ENCODE measurements around the gene TMEM233. TPM values are rescaled to one million over a fixed set of nuclear protein-coding genes. Genes with fewer than 3 reads are reported as not detected.

TMEM233 gene
- polyA plus RNA-seq, 1 experiment, result not detected

DNA sequence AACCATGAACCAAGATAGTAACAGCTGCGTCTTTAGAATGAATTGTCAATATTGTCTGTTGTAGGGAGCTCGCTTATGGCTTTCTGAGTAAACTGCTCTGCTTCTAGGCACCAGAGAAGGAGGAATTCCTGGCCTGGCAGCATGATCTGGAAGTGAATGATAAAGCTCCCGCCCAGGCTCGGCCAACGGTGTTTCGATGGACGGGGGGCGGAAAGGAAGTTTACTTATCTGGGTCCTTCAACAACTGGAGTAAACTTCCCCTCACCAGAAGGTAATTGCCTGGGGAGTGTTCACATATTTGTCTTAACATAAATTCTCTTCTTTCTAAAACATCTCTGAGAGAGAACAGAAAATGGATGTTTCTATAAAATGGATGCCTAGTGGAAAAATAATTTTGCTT lies 78.6 kb downstream of the TMEM233 start:
- no peaks in the 10 kb centered on the region for H3K27me3 ChIP-seq (ENCODE audit: control insufficient read depth, insufficient read depth, low read length)
- peaks cover 5% of the 10 kb centered on the region; the same call in 1 of the 2 replicates for H3K9me3 ChIP-seq (ENCODE audit: control insufficient read depth, insufficient read depth, low read length)
- no peak for TF ChIP-seq CTCF (IDR thresholded peaks at IDR 0.05; ENCODE audit: low read depth, low read length)
- H3K27ac ChIP-seq (ENCODE audit: low read depth, low read length), result no peak overlapping the region
- ChIA-PET POLR2A (interaction anchor here (0.6 kb wide), 1 partner anchor 170 kb away, joined by 8 read pairs; no protein-coding TSS in a partner anchor), CTCF (interaction anchor here (0.6 kb wide), 2 partner anchors 19 kb away, joined by 3 read pairs; no protein-coding TSS in a partner anchor)
- no peak overlapping the region for H3K4me3 ChIP-seq (ENCODE audit: low read depth, low read length)
- no peak for DNase-seq (ENCODE audit: low read depth, low spot score)

DNA sequence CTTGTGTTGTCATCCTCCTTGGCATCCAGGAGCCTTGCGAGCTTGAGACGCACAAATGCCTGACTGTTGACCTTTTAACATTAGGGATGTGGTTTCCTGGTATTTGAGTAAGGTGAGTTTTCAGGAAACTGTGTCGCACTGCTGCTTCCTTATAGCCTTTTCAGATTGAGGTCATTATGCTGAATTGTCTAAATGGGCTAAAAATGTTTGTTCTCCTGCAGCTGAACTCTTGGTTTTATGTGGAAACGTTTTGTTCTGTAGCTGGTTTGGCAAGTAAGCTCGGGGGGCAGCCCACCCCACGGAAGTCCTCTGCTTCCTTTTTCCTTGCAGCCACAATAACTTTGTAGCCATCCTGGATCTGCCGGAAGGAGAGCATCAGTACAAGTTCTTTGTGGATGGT lies 80.1 kb downstream of the TMEM233 start:
- H3K4me3 ChIP-seq (ENCODE audit: low read depth, low read length), result no peak overlapping the region
- no peak overlapping the region for H3K27ac ChIP-seq (ENCODE audit: low read depth, low read length)
- H3K9me3 ChIP-seq (ENCODE audit: control insufficient read depth, insufficient read depth, low read length), result no peaks in the 10 kb centered on the region
- ChIA-PET POLR2A (no interaction called here), CTCF (no interaction called here)
- no peak for TF ChIP-seq CTCF (IDR thresholded peaks at IDR 0.05; ENCODE audit: low read depth, low read length)
- no peak for DNase-seq (ENCODE audit: low read depth, low spot score)
- no peaks in the 10 kb centered on the region for H3K27me3 ChIP-seq (ENCODE audit: control insufficient read depth, insufficient read depth, low read length)

DNA sequence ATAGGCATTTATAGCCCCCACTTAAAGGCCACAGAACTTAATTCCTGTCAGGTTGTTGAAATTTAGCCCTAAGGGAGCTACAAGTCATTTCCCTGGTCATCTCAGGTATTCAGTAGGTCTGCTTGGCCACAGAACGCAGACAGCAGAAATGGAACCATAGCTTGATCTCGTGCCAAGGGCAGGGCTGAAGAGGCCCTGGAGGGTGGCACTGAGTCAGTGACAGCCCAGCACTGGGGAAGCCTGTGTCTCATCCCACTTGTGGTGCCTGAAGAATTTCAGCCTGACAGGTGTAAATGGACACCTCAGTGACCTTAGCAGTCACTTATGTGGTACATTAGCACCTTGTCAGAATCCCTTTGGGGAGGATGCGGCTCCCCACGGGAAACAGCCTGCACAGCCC lies 81.0 kb downstream of the TMEM233 start:
- no peak overlapping the region for H3K27ac ChIP-seq (ENCODE audit: low read depth, low read length)
- DNase-seq (ENCODE audit: low read depth, low spot score), result no peak
- ChIA-PET CTCF (no interaction called here), POLR2A (no interaction called here)
- no peak overlapping the region for H3K4me3 ChIP-seq (ENCODE audit: low read depth, low read length)
- no peak for TF ChIP-seq CTCF (IDR thresholded peaks at IDR 0.05; ENCODE audit: low read depth, low read length)
- no peaks in the 10 kb centered on the region for H3K9me3 ChIP-seq (ENCODE audit: control insufficient read depth, insufficient read depth, low read length)
- no peaks in the 10 kb centered on the region for H3K27me3 ChIP-seq (ENCODE audit: control insufficient read depth, insufficient read depth, low read length)

- ChIA-PET CTCF (interaction anchor here (2.9 kb wide), 1 partner anchor 8 kb away, joined by 12 read pairs; the partner anchor contains the start of gene PRKAB1), POLR2A (no interaction called here)
- no peak overlapping the region for H3K4me3 ChIP-seq (ENCODE audit: low read depth, low read length)
- DNase-seq (ENCODE audit: low read depth, low spot score), result no peak
- TF ChIP-seq CTCF (IDR thresholded peaks at IDR 0.05; ENCODE audit: low read depth, low read length), result no peak
- H3K9me3 ChIP-seq (ENCODE audit: control insufficient read depth, insufficient read depth, low read length), result no peaks in the 10 kb centered on the region
- no peak overlapping the region for H3K27ac ChIP-seq (ENCODE audit: low read depth, low read length)
- no peaks in the 10 kb centered on the region for H3K27me3 ChIP-seq (ENCODE audit: control insufficient read depth, insufficient read depth, low read length)
Observed at GRCh38 chr12:119676022-119676421, 82.4 kb downstream of the TMEM233 start.

DNA sequence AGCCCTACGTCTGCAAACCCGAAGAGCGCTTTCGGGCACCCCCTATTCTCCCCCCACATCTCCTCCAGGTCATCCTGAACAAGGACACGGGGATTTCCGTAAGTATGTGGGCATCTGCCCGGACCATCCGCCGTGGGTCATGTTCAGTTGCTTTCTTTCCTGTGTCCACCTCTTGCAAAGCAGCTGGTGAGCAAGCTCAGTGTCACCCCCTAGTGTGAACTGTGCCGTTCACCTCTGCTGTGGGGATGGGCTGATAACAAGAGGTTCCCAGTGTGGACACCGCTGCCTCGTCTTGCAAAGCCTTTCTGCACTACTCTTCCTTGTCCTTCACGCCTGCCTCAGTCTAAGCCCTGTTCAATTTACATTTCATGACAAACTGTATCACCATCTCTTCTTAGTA lies 83.0 kb downstream of the TMEM233 start:
- Histone ChIP-seq H3K9me3 (ENCODE audit: control insufficient read depth, insufficient read depth, low read length) (no peaks in the 10 kb centered on the region), H3K27me3 (ENCODE audit: control insufficient read depth, insufficient read depth, low read length) (no peaks in the 10 kb centered on the region), H3K27ac (ENCODE audit: low read depth, low read length) (no peak overlapping the region), H3K4me3 (ENCODE audit: low read depth, low read length) (no peak overlapping the region)
- no peak for DNase-seq (ENCODE audit: low read depth, low spot score)
- POLR2A ChIA-PET, result no interaction called here
- TF ChIP-seq CTCF (IDR thresholded peaks at IDR 0.05; ENCODE audit: low read depth, low read length), result no peak
- CTCF ChIA-PET, result interaction anchor here (1.4 to 2.9 kb wide), 2 partner anchors 9 to 104 kb away, joined by 7 to 12 read pairs; partner anchors contain the start of gene PRKAB1

All from AG04450 (cell line).